H9 (cell line): ENCODE data around the gene ABTB1. TPM values are rescaled to one million over a fixed set of nuclear protein-coding genes. Genes with fewer than 3 reads are reported as not detected.

ENCODE experiments used
- DNase-seq: peaks from one replicate; pipeline ENCODE4 v3.0.0-alpha.2; 2017
- H2AFZ ChIP-seq: one replicate; pipeline ENCODE4 v1.6.1; 2013; ENCODE audit warnings: mild to moderate bottlenecking, low read length, control low read depth, moderate library complexity
- H2AK5ac ChIP-seq: 2 replicates; pipeline ENCODE4 v1.6.1; 2013; ENCODE audit warnings: low read length, control low read depth, mixed read lengths; ENCODE audit not compliant: insufficient read length
- H2BK120ac ChIP-seq: one replicate; pipeline ENCODE4 v1.6.1; 2013; ENCODE audit warnings: low read depth, mild to moderate bottlenecking, low read length, control low read depth, inconsistent platforms; ENCODE audit not compliant: poor library complexity, severe bottlenecking
- H2BK12ac ChIP-seq: 2 replicates; pipeline ENCODE4 v1.6.1; 2013; ENCODE audit warnings: low read length, control low read depth, mixed read lengths, low read depth; ENCODE audit not compliant: insufficient read length
- H2BK15ac ChIP-seq: 2 replicates; pipeline ENCODE4 v1.6.1; 2013; ENCODE audit warnings: low read depth, low read length, control low read depth
- H2BK20ac ChIP-seq: one replicate; pipeline ENCODE4 v1.6.1; 2013; ENCODE audit warnings: low read depth, mild to moderate bottlenecking, low read length, control low read depth, inconsistent platforms; ENCODE audit not compliant: poor library complexity, severe bottlenecking
- H2BK5ac ChIP-seq: 2 replicates; pipeline ENCODE4 v1.6.1; 2013; ENCODE audit warnings: low read length, control low read depth, mixed read lengths; ENCODE audit not compliant: insufficient read length
- H3K14ac ChIP-seq: 2 replicates; pipeline ENCODE4 v1.6.1; 2013; ENCODE audit warnings: low read length, control low read depth; ENCODE audit not compliant: insufficient read depth
- H3K18ac ChIP-seq: 2 replicates; pipeline ENCODE4 v1.6.1; 2013; ENCODE audit warnings: low read depth, mild to moderate bottlenecking, mixed read lengths, low read length, control low read depth; ENCODE audit not compliant: insufficient read length
- H3K23ac ChIP-seq: 2 replicates; pipeline ENCODE4 v1.6.1; 2013; ENCODE audit warnings: low read length, control low read depth, mixed read lengths, low read depth; ENCODE audit not compliant: insufficient read length
- H3K23me2 ChIP-seq: 2 replicates; pipeline ENCODE4 v1.6.1; 2013; ENCODE audit warnings: low read depth, mild to moderate bottlenecking, mixed read lengths, low read length, control low read depth; ENCODE audit not compliant: insufficient read length, poor library complexity, severe bottlenecking
- H3K27ac ChIP-seq: 2 replicates; pipeline ENCODE4 v1.5.1; 2013; ENCODE audit warnings: low read length, control low read depth, mixed read lengths, low read depth; ENCODE audit not compliant: insufficient read length
- H3K27me3 ChIP-seq: 2 replicates; pipeline ENCODE4 v1.6.1; 2013; ENCODE audit warnings: low read length, control low read depth, inconsistent platforms; ENCODE audit not compliant: insufficient read depth
- H3K4ac ChIP-seq: 2 replicates; pipeline ENCODE4 v1.6.1; 2013; ENCODE audit warnings: low read depth, mild to moderate bottlenecking, control low read depth, inconsistent platforms, low read length, moderate library complexity
- H3K4me1 ChIP-seq: 2 replicates; pipeline ENCODE4 v1.6.1; 2013; ENCODE audit warnings: low read length, control low read depth, inconsistent platforms; ENCODE audit not compliant: insufficient read depth
- H3K4me2 ChIP-seq: 2 replicates; pipeline ENCODE4 v1.6.1; 2013; ENCODE audit warnings: low read length, control low read depth, mixed read lengths; ENCODE audit not compliant: insufficient read length, insufficient read depth
- H3K56ac ChIP-seq: 2 replicates; pipeline ENCODE4 v1.6.1; 2013; ENCODE audit warnings: low read depth, mild to moderate bottlenecking, mixed read lengths, low read length, control low read depth; ENCODE audit not compliant: insufficient read length
- H3K79me1 ChIP-seq: 2 replicates; pipeline ENCODE4 v1.6.1; 2013; ENCODE audit warnings: low read depth, mild to moderate bottlenecking, moderate library complexity, low read length, control low read depth, inconsistent platforms; ENCODE audit not compliant: insufficient read depth, poor library complexity, severe bottlenecking
- H3K79me2 ChIP-seq: 2 replicates; pipeline ENCODE4 v1.6.1; 2013; ENCODE audit warnings: low read length, control low read depth, inconsistent platforms; ENCODE audit not compliant: insufficient read depth
- H3K9ac ChIP-seq: 2 replicates; pipeline ENCODE4 v1.6.1; 2013; ENCODE audit warnings: low read length, control low read depth, mixed read lengths; ENCODE audit not compliant: insufficient read length; ENCODE audit errors: extremely low read depth
- H3K9me3 ChIP-seq: one replicate; pipeline ENCODE4 v1.6.1; 2013; ENCODE audit warnings: low read depth, low read length, inconsistent platforms; ENCODE audit not compliant: control insufficient read depth
- H3T11ph ChIP-seq: one replicate; pipeline ENCODE4 v1.6.1; 2013; ENCODE audit warnings: mild to moderate bottlenecking, low read length, control low read depth, inconsistent platforms
- H4K20me1 ChIP-seq: one replicate; pipeline ENCODE4 v1.6.1; 2013; ENCODE audit not compliant: control insufficient read depth, insufficient read length, insufficient read depth
- H4K5ac ChIP-seq: 2 replicates; pipeline ENCODE4 v1.6.1; 2013; ENCODE audit warnings: low read depth, mild to moderate bottlenecking, mixed read lengths, low read length, control low read depth; ENCODE audit not compliant: insufficient read length
- H4K8ac ChIP-seq: replicated peaks from 2 replicates; pipeline ENCODE4 v1.6.1; 2013; ENCODE audit warnings: low read length, control low read depth, mixed read lengths, low read depth; ENCODE audit not compliant: insufficient read length
- H4K91ac ChIP-seq: 2 replicates; pipeline ENCODE4 v1.6.1; 2013; ENCODE audit warnings: low read depth, mild to moderate bottlenecking, moderate library complexity, mixed read lengths, low read length, control low read depth; ENCODE audit not compliant: insufficient read length
- H3K27ac Mint-ChIP-seq, 3 experiments: 2 replicates in 2 of 3; 3 replicates in 1 of 3; pipeline ENCODE4 v1.8.0; 2020 to 2021; ENCODE audit warnings: mixed read lengths in 3 of 3, mild to moderate bottlenecking in 1 of 3, moderate library complexity in 1 of 3
- H3K27me3 Mint-ChIP-seq: 2 replicates; pipeline ENCODE4 v1.8.0; 2021; ENCODE audit warnings: low read depth, mild to moderate bottlenecking, moderate library complexity, mixed read lengths
- H3K36me3 Mint-ChIP-seq, 3 experiments: 2 replicates in 2 of 3; 3 replicates in 1 of 3; pipeline ENCODE4 v1.8.0; 2020 to 2021; ENCODE audit warnings: low read depth in 3 of 3, mixed read lengths in 3 of 3; ENCODE audit not compliant: insufficient read depth in 1 of 3
- H3K4me1 Mint-ChIP-seq, 2 experiments: 2 replicates each; pipeline ENCODE4 v1.8.0; 2020; ENCODE audit warnings: mixed read lengths in 2 of 2
- H3K4me3 Mint-ChIP-seq, 2 experiments: 2 replicates in 1 of 2; 3 replicates in 1 of 2; pipeline ENCODE4 v1.8.0; 2020 to 2021; ENCODE audit warnings: mild to moderate bottlenecking in 2 of 2, mixed read lengths in 2 of 2, moderate library complexity in 1 of 2
- H3K9me3 Mint-ChIP-seq, 2 experiments: 2 replicates in 1 of 2; 3 replicates in 1 of 2; pipeline ENCODE4 v1.8.0; 2020; ENCODE audit warnings: mild to moderate bottlenecking in 2 of 2, mixed read lengths in 2 of 2, moderate library complexity in 1 of 2
- WGBS: extraction: QIAGEN DNeasy Blood & Tissue Kit; methylation state at CpG from one replicate; pipeline ENCODE4 v1.1.7; 2013; ENCODE audit warnings: missing lambda C conversion rate, low lambda C conversion rate, mixed read lengths; ENCODE audit not compliant: insufficient read length; ENCODE audit errors: extremely low coverage; 5-methylcytosine and 5-hydroxymethylcytosine counted together
- total RNA-seq: library from RNA; stranded (reverse); gene quantifications from 2 replicates; pipeline ENCODE4 v1.2.1, GENCODE V29; 2021
- TF ChIP-seq, protein P1 (sequence below): fragments of 200-600 bp; sonication (generic); conservative IDR thresholded peaks from 3 replicates; pipeline ENCODE4 v1.8.0; 2021; ENCODE audit warnings: antibody characterized with exemption, mild to moderate bottlenecking

The ABTB1 gene
- total RNA-seq, 1 experiment from 2014 or later, result 6.2 TPM

DNA sequence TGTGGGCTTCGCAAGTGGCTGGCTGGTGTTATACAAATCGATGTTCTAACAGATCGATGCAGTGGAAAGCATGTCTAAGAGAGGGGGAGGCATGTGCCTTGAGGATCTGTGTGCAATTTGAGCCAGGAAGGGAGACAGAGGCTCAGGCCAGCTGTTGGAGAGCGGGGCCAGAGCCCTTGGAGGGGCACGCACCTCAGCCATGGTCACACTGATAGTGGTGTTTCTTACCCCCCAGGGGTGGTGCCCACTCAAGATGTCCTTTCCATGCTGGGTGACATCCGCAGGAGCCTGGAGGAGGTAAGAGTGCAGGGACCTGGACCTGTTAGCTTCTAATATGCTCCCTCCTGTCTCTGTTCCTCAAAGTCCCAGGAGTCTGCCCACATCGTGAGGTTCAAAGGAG lies 3.8 kb upstream of the ABTB1 start:
- Histone ChIP-seq H4K8ac (no peak overlapping the region), H2AFZ (no peak overlapping the region), H3K56ac (no peak overlapping the region), H3T11ph (no peak overlapping the region), H3K79me1 (no peaks in the 10 kb centered on the region), H2BK20ac (no peak overlapping the region), H3K4ac (no peak overlapping the region), H3K9me3 (no peaks in the 10 kb centered on the region), H2AK5ac (no peak overlapping the region), H2BK12ac (no peak overlapping the region), H2BK15ac (no peak overlapping the region), H4K5ac (no peak overlapping the region), H4K20me1 (no peaks in the 10 kb centered on the region), H3K4me1 (no peaks in the 10 kb centered on the region), H3K27me3 (no peaks in the 10 kb centered on the region), H3K23me2 (peaks cover 10% of the 10 kb centered on the region), H3K18ac (no peak overlapping the region), H4K91ac (no peak overlapping the region), H2BK120ac (no peak overlapping the region), H3K4me2 (no peak overlapping the region), H3K9ac (no peak overlapping the region), H3K79me2 (no peaks in the 10 kb centered on the region), H3K14ac (no peak overlapping the region), H3K27ac (no peak overlapping the region), H3K23ac (no peak overlapping the region), H2BK5ac (no peak overlapping the region)
- Mint-ChIP-seq H3K27ac (peak overlapping the region in 1 of 3 experiments; percentile 70; a peak in 2 of 7 replicates), H3K36me3 (peaks cover 5 to 21% (median 11%) of the 10 kb centered on the region in 3 experiments), H3K4me3 (no peak overlapping the region), H3K27me3 (peaks cover 5% of the 10 kb centered on the region), H3K4me1 (peaks cover 7 to 9% of the 10 kb centered on the region in 2 experiments), H3K9me3 (no peaks in the 10 kb centered on the region)
- TF ChIP-seq, protein P1, sequence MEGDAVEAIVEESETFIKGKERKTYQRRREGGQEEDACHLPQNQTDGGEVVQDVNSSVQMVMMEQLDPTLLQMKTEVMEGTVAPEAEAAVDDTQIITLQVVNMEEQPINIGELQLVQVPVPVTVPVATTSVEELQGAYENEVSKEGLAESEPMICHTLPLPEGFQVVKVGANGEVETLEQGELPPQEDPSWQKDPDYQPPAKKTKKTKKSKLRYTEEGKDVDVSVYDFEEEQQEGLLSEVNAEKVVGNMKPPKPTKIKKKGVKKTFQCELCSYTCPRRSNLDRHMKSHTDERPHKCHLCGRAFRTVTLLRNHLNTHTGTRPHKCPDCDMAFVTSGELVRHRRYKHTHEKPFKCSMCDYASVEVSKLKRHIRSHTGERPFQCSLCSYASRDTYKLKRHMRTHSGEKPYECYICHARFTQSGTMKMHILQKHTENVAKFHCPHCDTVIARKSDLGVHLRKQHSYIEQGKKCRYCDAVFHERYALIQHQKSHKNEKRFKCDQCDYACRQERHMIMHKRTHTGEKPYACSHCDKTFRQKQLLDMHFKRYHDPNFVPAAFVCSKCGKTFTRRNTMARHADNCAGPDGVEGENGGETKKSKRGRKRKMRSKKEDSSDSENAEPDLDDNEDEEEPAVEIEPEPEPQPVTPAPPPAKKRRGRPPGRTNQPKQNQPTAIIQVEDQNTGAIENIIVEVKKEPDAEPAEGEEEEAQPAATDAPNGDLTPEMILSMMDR, result no peak
- no peak for DNase-seq
- no CpG with 5 or more reads among the region's 7 CpGs for WGBS
